Panc1 (cell line): ENCODE data around the gene ADCY1. TPM values are rescaled to one million over a fixed set of nuclear protein-coding genes. Genes with fewer than 3 reads are reported as not detected.

Experiments used
- ATAC-seq: fragments of 200-7000 bp; cut with Tn5 transposase; 2 replicates; pipeline ENCODE4 v1.9.1; 2020; ENCODE audit warnings: mild to moderate bottlenecking, moderate library complexity
- BruUV-seq: library from RNA; stranded (reverse); fragments of 400-500 nt; replicated peaks from 2 replicates; lab custom pipeline; 2021; lab: Mats Ljungman, UMichigan
- CTCF ChIA-PET: fragments of 300-600 bp; sonication (Branson Sonifier 250); formaldehyde crosslinking; loops from one replicate; lab custom pipeline; 2022; ENCODE audit warnings: antibody characterized with exemption; lab: Charles Lee
- POLR2A ChIA-PET: fragments of 300-600 bp; sonication (Branson Sonifier 250); formaldehyde crosslinking; loops from one replicate; lab custom pipeline; 2022; ENCODE audit warnings: antibody characterized with exemption; lab: Charles Lee
- DNase-seq: peaks from one replicate; pipeline ENCODE4 v3.0.0-alpha.2; 2010; ENCODE audit warnings: low read depth, low spot score
- H3K27ac ChIP-seq: 2 replicates; pipeline ENCODE4 v1.5.1; 2011; ENCODE audit warnings: mild to moderate bottlenecking, low read length, inconsistent platforms
- H3K27me3 ChIP-seq: fragments of 200-500 bp; sonication (Bioruptor generic); 2 replicates; pipeline ENCODE4 v1.6.0; 2014; ENCODE audit warnings: low read length, inconsistent platforms; ENCODE audit not compliant: control insufficient read depth, insufficient read depth
- H3K36me3 ChIP-seq: fragments of 200-500 bp; sonication (Bioruptor generic); 2 replicates; pipeline ENCODE4 v1.5.1; 2014; ENCODE audit warnings: inconsistent platforms, mild to moderate bottlenecking, low read length, moderate library complexity; ENCODE audit not compliant: control insufficient read depth, insufficient read depth
- H3K4me1 ChIP-seq: 2 replicates; pipeline ENCODE4 v1.5.1; 2011; ENCODE audit warnings: inconsistent platforms, mild to moderate bottlenecking, low read length, moderate library complexity; ENCODE audit not compliant: control insufficient read depth, insufficient read depth
- H3K4me3 ChIP-seq, 2 experiments: 2 replicates each; pipeline ENCODE4 v1.5.1; 2011 to 2012; ENCODE audit warnings: low read depth in 2 of 2, low read length in 2 of 2, mild to moderate bottlenecking in 2 of 2, inconsistent platforms in 1 of 2, moderate library complexity in 1 of 2
- H3K9me3 ChIP-seq: fragments of 200-500 bp; sonication (Bioruptor generic); 2 replicates; pipeline ENCODE4 v1.5.1; 2014; ENCODE audit warnings: low read depth, mild to moderate bottlenecking, inconsistent platforms, low read length, moderate library complexity; ENCODE audit not compliant: control insufficient read depth, insufficient read depth
- CTCF ChIP-seq: fragments of 450-650 bp; IDR thresholded peaks from 2 replicates; pipeline ENCODE4 v1.5.1; 2017; ENCODE audit warnings: mild to moderate bottlenecking
- POLR2AphosphoS5 ChIP-seq: IDR thresholded peaks from 2 replicates; pipeline ENCODE4 v1.6.1; 2012; ENCODE audit warnings: mild to moderate bottlenecking, low read depth, low read length, moderate library complexity
- REST ChIP-seq, 2 experiments: IDR thresholded peaks; 2 replicates each; pipeline ENCODE4 v1.6.1; 2011 to 2012; ENCODE audit warnings: low read depth in 2 of 2, control low read depth in 1 of 2, low read length in 1 of 2, mild to moderate bottlenecking in 1 of 2, moderate library complexity in 1 of 2; ENCODE audit not compliant: insufficient read depth in 1 of 2
- SIN3A ChIP-seq: IDR thresholded peaks from 2 replicates; pipeline ENCODE4 v1.6.1; 2012; ENCODE audit warnings: low read depth, mild to moderate bottlenecking, low read length, moderate library complexity, borderline replicate concordance; ENCODE audit not compliant: insufficient read depth
- TCF7L2 ChIP-seq: IDR thresholded peaks from 2 replicates; pipeline ENCODE4 v1.6.1; 2011; ENCODE audit warnings: mild to moderate bottlenecking, low read depth, low read length, inconsistent platforms
- in situ Hi-C: cut with HindIII; loops from 2 replicates; pipeline ENCODE4 v1.10.0; 2016; ENCODE audit warnings: low sequenced_read_pairs, low pct_unique_long_range_greater_than_20kb
- intact Hi-C: fragments of 100-400 bp; cut with micrococcal nuclease; formaldehyde crosslinking; loops from one replicate; pipeline ENCODE4 v1.10.0; 2022; ENCODE audit not compliant: unreplicated experiment
- total RNA-seq: library from RNA; stranded (reverse); gene quantifications from one replicate; pipeline ENCODE4 v1.2.1, GENCODE V29; 2021; ENCODE audit not compliant: unreplicated experiment

The ADCY1 gene
- total RNA-seq, 1 experiment from 2014 or later = 2.1 TPM

- POLR2A ChIA-PET = no interaction called here
- H3K36me3 ChIP-seq = no peaks in the 10 kb centered on the region
Observed at GRCh38 chr7:45679516-45679915, 105.3 kb downstream of the ADCY1 start.

GRCh38 chr7:45680776-45681175, 106.6 kb downstream of the ADCY1 start:
- no peak for ATAC-seq
- no peaks in the 10 kb centered on the region for H3K9me3 ChIP-seq
- no peak for DNase-seq
- CTCF ChIA-PET = no interaction called here
- no TSS peak for BruUV-seq
- in situ Hi-C loops (no loop called here), intact Hi-C loops (no loop called here)
- H3K27me3 ChIP-seq = peaks cover 10% of the 10 kb centered on the region
- no peak for TF ChIP-seq SIN3A
- no peak for TF ChIP-seq CTCF
- TF ChIP-seq TCF7L2 = no peak
- TF ChIP-seq POLR2AphosphoS5 = no peak
- no peak for TF ChIP-seq REST (IDR thresholded peaks at IDR 0.05; ENCODE audit: insufficient read depth in 1 of 2, low read depth in 2 of 2, low read length in 1 of 2)
- no peaks in the 10 kb centered on the region for H3K36me3 ChIP-seq
- POLR2A ChIA-PET = no interaction called here
- no peak overlapping the region for H3K27ac ChIP-seq
- H3K4me1 ChIP-seq = no peaks in the 10 kb centered on the region
- H3K4me3 ChIP-seq = no peak overlapping the region

More at GRCh38 chr7:45679516-45679915, 105.3 kb downstream of the ADCY1 start:
- intact Hi-C loops = no loop called here
- in situ Hi-C loops = no loop called here
- Histone ChIP-seq H3K9me3 (no peaks in the 10 kb centered on the region), H3K4me1 (no peaks in the 10 kb centered on the region), H3K27me3 (peaks cover 17% of the 10 kb centered on the region), H3K27ac (no peak overlapping the region), H3K4me3 (no peak overlapping the region)
- DNase-seq = no peak
- BruUV-seq = no TSS peak
- no peak for TF ChIP-seq REST (IDR thresholded peaks at IDR 0.05; ENCODE audit: insufficient read depth in 1 of 2, low read depth in 2 of 2, low read length in 1 of 2)
- TF ChIP-seq SIN3A = no peak
- TF ChIP-seq CTCF = no peak
- TF ChIP-seq POLR2AphosphoS5 = no peak
- no peak for TF ChIP-seq TCF7L2
- CTCF ChIA-PET = no interaction called here
- no peak for ATAC-seq
